GM18505 (cell line): ENCODE data around the gene AOC2.
"Not testable (repeated sequence)": the region's sequence is repeated elsewhere in the genome, so short reads cannot be mapped to it uniquely, and the experiment has no call there.

ENCODE experiments used
- ATAC-seq: cut with Tn5 transposase; IDR thresholded peaks from one replicate; pipeline ENCODE4 v1.9.1; 2021; ENCODE audit not compliant: unreplicated experiment
- POLR2A ChIP-seq: IDR thresholded peaks from 4 replicates; pipeline ENCODE4 v1.6.1; 2011; ENCODE audit warnings: borderline replicate concordance; ENCODE audit not compliant: insufficient read depth, insufficient read length; ENCODE audit errors: extremely low read depth

The AOC2 gene

DNA sequence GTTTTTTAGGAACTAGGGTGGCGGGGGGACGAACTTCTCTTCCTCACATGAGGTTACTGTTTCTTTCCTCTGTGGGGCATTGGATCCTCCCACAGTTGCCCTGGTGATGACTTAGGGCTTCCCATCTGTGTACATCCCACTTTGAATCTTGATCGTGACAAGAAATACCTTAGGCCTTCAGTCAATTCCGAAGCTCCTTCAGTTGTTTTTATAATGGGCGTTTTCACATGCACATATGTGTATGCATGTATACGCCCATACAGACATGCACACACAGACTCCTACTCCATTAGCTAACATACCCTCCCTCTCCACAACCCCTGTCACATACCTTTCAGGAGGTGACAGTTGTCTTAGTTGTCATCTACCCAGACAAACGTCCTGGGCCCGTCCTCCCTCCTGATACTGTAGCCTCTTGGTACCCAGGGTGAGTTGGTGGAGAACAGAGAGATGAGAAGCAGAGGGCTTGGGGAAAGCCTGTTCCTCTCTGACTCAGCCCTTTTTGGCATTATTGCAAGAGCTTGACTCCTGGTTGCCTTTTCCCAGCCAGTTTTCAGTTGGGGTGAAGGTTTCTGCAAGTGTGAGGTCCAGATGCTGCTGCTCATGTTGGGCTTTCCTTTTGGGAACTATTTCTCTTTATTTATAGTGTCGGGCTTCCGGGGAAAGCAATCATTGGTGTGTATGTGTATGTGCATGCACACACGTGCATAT, 2.2 kb upstream of the AOC2 start:
- TF ChIP-seq POLR2A: no peak
- no peak for ATAC-seq

DNA sequence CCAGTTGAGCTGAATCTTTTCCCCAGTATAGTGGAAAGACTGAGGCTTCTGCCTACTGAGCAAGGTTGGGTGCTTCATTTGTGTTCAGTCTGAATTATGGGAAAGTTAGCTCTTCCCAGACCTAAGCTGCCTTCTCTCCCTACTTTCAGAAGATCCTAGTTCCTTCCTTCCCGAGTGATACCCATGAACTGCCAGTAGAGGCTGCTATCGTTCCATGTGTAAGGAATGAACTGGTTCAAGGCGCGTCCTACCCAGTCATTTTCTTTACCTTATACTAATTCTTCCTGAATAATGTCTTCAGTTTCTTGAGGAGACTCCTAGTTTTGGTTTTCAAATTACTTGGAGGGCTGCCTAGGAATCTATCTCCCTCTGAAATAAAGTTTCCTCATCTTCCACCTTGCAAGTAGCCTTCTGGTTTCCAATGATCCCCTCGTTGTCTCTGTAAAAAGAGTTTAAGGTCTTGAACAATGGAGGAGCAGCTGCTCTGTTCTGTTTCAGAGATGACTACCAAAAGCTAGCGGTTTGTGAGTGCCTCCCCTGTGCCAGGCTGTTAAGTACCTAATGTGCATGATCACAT, 934 bp upstream of the AOC2 start:
- ATAC-seq: no peak
- no peak for TF ChIP-seq POLR2A

- no peak for TF ChIP-seq POLR2A
- ATAC-seq: no peak
Measured at GRCh38 chr17:42844761-42845555, 578 bp downstream of the AOC2 start.

- TF ChIP-seq POLR2A: no peak
- ATAC-seq: no peak
Measured at GRCh38 chr17:42845556-42845917, 1.2 kb downstream of the AOC2 start.

DNA sequence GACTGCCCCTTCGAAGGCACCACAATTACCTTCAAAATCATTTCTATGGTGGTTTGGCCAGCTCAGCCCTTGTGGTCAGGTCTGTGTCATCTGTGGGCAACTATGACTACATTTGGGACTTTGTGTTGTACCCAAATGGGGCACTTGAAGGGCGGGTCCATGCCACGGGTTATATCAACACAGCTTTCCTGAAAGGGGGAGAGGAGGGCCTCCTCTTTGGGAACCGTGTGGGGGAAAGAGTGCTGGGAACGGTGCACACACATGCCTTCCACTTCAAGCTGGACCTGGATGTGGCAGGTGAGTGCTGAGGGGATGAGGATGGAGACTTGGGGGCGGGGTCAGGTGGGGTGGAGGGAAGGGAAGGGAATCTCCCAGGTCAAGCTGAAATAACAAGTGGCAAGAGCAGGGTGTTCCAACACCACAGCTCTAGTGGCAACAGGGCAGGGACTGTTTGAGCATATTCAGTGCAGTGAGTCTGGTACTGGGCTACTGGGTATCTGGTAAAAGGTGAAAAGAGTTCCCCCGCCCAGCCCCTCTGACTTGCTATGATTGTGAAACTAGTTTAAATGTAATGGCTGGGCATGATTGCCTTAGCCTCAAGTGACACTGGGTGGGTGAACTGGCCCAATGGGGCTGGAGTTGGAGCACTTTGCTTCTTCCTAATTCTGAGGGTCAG, 1.7 kb downstream of the AOC2 start:
- no peak for ATAC-seq
- no peak for TF ChIP-seq POLR2A

GRCh38 chr17:42846594-42847280, 2.4 kb downstream of the AOC2 start:
- no peak for ATAC-seq
- no peak for TF ChIP-seq POLR2A

GRCh38 chr17:42848093-42848492, 3.7 kb downstream of the AOC2 start:
- no peak for TF ChIP-seq POLR2A
- ATAC-seq: no peak

DNA sequence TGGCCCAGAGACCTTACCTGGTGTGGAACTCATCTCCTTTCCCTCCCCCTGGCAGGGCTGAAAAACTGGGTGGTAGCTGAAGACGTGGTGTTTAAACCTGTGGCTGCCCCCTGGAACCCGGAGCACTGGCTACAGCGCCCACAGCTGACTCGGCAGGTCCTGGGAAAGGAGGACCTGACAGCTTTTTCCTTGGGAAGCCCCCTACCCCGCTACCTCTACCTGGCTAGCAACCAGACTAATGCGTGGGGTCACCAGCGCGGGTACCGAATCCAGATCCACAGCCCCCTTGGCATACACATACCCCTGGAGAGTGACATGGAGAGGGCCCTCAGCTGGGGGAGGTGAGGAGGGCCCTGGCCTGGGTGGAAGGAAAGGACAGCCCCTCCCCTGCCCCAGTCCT, 4.7 kb downstream of the AOC2 start:
- ATAC-seq: no peak
- no peak for TF ChIP-seq POLR2A

GRCh38 chr17:42849451-42850181, 5.2 kb downstream of the AOC2 start:
- no peak for ATAC-seq
- TF ChIP-seq POLR2A: no peak

DNA sequence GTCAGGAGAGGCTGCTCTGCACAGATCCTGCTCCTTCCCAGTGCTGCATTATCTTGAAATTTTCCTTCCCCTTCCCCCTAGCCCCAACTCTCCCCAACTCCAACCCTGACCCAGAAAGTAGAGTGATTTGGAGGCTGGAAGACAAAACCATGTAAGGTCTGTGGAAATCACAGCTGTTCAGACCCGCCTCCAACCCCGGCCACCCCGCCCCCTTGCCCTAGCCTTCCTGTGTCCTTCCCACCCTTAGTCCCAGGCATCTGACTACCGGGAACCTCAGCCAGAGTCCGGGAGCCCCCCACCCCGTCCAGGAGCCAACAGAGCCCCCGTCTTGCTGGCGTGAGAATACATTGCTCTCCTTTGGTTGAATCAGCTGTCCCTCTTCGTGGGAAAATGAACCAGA, 6.6 kb downstream of the AOC2 start, which contains the start of gene AOC3:
Gene AOC3, plus strand, starts transcription at position 246 of the 400 bp plus-strand sequence. Its CDS starts 145 bp downstream, at position 391.
- no peak for ATAC-seq
- TF ChIP-seq POLR2A: no peak

DNA sequence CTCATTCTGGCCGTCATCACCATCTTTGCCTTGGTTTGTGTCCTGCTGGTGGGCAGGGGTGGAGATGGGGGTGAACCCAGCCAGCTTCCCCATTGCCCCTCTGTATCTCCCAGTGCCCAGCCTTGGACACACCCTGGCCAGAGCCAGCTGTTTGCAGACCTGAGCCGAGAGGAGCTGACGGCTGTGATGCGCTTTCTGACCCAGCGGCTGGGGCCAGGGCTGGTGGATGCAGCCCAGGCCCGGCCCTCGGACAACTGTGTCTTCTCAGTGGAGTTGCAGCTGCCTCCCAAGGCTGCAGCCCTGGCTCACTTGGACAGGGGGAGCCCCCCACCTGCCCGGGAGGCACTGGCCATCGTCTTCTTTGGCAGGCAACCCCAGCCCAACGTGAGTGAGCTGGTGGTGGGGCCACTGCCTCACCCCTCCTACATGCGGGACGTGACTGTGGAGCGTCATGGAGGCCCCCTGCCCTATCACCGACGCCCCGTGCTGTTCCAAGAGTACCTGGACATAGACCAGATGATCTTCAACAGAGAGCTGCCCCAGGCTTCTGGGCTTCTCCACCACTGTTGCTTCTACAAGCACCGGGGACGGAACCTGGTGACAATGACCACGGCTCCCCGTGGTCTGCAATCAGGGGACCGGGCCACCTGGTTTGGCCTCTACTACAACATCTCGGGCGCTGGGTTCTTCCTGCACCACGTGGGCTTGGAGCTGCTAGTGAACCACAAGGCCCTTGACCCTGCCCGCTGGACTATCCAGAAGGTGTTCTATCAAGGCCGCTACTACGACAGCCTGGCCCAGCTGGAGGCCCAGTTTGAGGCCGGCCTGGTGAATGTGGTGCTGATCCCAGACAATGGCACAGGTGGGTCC, 7.2 kb downstream of the AOC2 start:
- not testable (repeated sequence) for ATAC-seq
